ENCODE data around the gene CAPN11.
"Not testable (repeated sequence)": the region's sequence is repeated elsewhere in the genome, so short reads cannot be mapped to it uniquely, and the experiment has no call there.

Gene CAPN11

GRCh38 chr6:44183783-44184182 lies 25.2 kb downstream of the CAPN11 start:
- no peak for DNase-seq

- DNase-seq, result not testable (repeated sequence)
These were observed 26.7 kb downstream of the CAPN11 start for GRCh38 chr6:44185356-44185755.

- no peak for DNase-seq
These were observed 27.5 kb downstream of the CAPN11 start for GRCh38 chr6:44185953-44186634.

GRCh38 chr6:44186635-44187025 lies 28.0 kb downstream of the CAPN11 start:
- DNase-seq, result no peak

- no peak for DNase-seq
These were observed 30.2 kb downstream of the CAPN11 start for GRCh38 chr6:44188819-44189218.

- no peak for DNase-seq
These were observed 30.6 kb downstream of the CAPN11 start for GRCh38 chr6:44189257-44189656.

- no peak for DNase-seq
These were observed 32.1 kb downstream of the CAPN11 start for GRCh38 chr6:44190715-44191114.

GRCh38 chr6:44192428-44193041 lies 33.9 kb downstream of the CAPN11 start:
- peak; percentile 1 for DNase-seq

- no peak for DNase-seq
These were observed 34.8 kb downstream of the CAPN11 start for GRCh38 chr6:44193307-44193910.

GRCh38 chr6:44194326-44194725 lies 35.7 kb downstream of the CAPN11 start:
- no peak for DNase-seq

- DNase-seq, result not testable (repeated sequence)
These were observed 37.7 kb downstream of the CAPN11 start for GRCh38 chr6:44196351-44196750.

GRCh38 chr6:44198684-44199083 lies 40.1 kb downstream of the CAPN11 start:
- no peak for DNase-seq

- DNase-seq, result no peak
These were observed 41.3 kb downstream of the CAPN11 start for GRCh38 chr6:44199883-44200282.

GRCh38 chr6:44201200-44201599 lies 42.6 kb downstream of the CAPN11 start:
- DNase-seq, result no peak

GRCh38 chr6:44201638-44202303 lies 43.2 kb downstream of the CAPN11 start:
- no peak for DNase-seq

- DNase-seq, result no peak
These were observed 43.8 kb downstream of the CAPN11 start for GRCh38 chr6:44202332-44202971.

GRCh38 chr6:44202972-44203750 lies 44.5 kb downstream of the CAPN11 start:
- DNase-seq, result no peak

- DNase-seq, result no peak
These were observed 45.3 kb downstream of the CAPN11 start for GRCh38 chr6:44203955-44204354.

- no peak for DNase-seq
These were observed 49.3 kb downstream of the CAPN11 start for GRCh38 chr6:44207966-44208365.

- no peak for DNase-seq
These were observed 52.7 kb downstream of the CAPN11 start for GRCh38 chr6:44211284-44211683.

GRCh38 chr6:44214307-44214706 lies 55.7 kb downstream of the CAPN11 start:
- DNase-seq, result no peak

GRCh38 chr6:44216677-44217331 lies 58.2 kb downstream of the CAPN11 start, which contains the start of gene MYMX:
Gene MYMX (plus strand): TSS chr6:44216926. CDS start chr6:44217472, 546 bp downstream.
- DNase-seq, result no peak

Data from NCI-H2029 treated with DMSO at 0.1 percent for 48 hours (cell line).